ENCODE measurements around the gene TEK.

GRCh38 chr9:27202056-27202455, 93.0 kb downstream of the TEK start:
- TF ChIP-seq, protein P1, sequence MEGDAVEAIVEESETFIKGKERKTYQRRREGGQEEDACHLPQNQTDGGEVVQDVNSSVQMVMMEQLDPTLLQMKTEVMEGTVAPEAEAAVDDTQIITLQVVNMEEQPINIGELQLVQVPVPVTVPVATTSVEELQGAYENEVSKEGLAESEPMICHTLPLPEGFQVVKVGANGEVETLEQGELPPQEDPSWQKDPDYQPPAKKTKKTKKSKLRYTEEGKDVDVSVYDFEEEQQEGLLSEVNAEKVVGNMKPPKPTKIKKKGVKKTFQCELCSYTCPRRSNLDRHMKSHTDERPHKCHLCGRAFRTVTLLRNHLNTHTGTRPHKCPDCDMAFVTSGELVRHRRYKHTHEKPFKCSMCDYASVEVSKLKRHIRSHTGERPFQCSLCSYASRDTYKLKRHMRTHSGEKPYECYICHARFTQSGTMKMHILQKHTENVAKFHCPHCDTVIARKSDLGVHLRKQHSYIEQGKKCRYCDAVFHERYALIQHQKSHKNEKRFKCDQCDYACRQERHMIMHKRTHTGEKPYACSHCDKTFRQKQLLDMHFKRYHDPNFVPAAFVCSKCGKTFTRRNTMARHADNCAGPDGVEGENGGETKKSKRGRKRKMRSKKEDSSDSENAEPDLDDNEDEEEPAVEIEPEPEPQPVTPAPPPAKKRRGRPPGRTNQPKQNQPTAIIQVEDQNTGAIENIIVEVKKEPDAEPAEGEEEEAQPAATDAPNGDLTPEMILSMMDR (conservative IDR thresholded peaks at IDR 0.05; ENCODE audit: low read depth, low read length), result no peak
- TF ChIP-seq EZH2 (IDR thresholded peaks at IDR 0.05; ENCODE audit: low read length, unreplicated experiment) (no peak), EZH2phosphoT487 (IDR thresholded peaks at IDR 0.05; ENCODE audit: borderline replicate concordance, low read length) (no peak)

Data from PC-3 (cell line).